DOHH2 (cell line): Measurements from ENCODE around the gene ACADSB.

Experiments used
- H3F3A ChIP-seq: fragments of 200-600 bp; sonication (generic), shearing (Covaris generic); 2 replicates; pipeline ENCODE4 v1.6.0; 2016; ENCODE audit warnings: antibody characterized with exemption, mild to moderate bottlenecking; ENCODE audit not compliant: control insufficient read depth, insufficient read depth
- H3K27ac ChIP-seq: fragments of 200-600 bp; sonication (generic); 2 replicates; pipeline ENCODE4 v1.5.1; 2014; ENCODE audit warnings: low read depth, mild to moderate bottlenecking, low read length, moderate library complexity
- H3K27me3 ChIP-seq: fragments of 200-600 bp; sonication (generic); 2 replicates; pipeline ENCODE4 v1.6.1; 2014; ENCODE audit warnings: mild to moderate bottlenecking, low read length, mixed read lengths; ENCODE audit not compliant: control insufficient read depth
- H3K36me3 ChIP-seq: fragments of 200-600 bp; sonication (generic); 2 replicates; pipeline ENCODE4 v1.6.1; 2014; ENCODE audit warnings: mild to moderate bottlenecking, low read length, moderate library complexity, mixed read lengths; ENCODE audit not compliant: control insufficient read depth
- H3K4me1 ChIP-seq: fragments of 200-600 bp; sonication (generic); 2 replicates; pipeline ENCODE4 v1.6.1; 2014; ENCODE audit warnings: mild to moderate bottlenecking, low read length, mixed read lengths; ENCODE audit not compliant: control insufficient read depth
- H3K4me2 ChIP-seq: fragments of 200-600 bp; sonication (generic); 2 replicates; pipeline ENCODE4 v1.6.0; 2014; ENCODE audit warnings: mild to moderate bottlenecking, low read length, moderate library complexity
- H3K4me3 ChIP-seq: fragments of 200-600 bp; sonication (generic); 2 replicates; pipeline ENCODE4 v1.5.1; 2014; ENCODE audit warnings: mild to moderate bottlenecking, low read length, mixed read lengths
- H3K79me2 ChIP-seq: fragments of 200-600 bp; sonication (generic); 2 replicates; pipeline ENCODE4 v1.6.1; 2014; ENCODE audit warnings: mild to moderate bottlenecking, low read length, mixed read lengths; ENCODE audit not compliant: control insufficient read depth
- H3K9me2 ChIP-seq: fragments of 200-600 bp; sonication (generic); replicated peaks from 2 replicates; pipeline ENCODE4 v1.6.1; 2014; ENCODE audit warnings: mild to moderate bottlenecking, low read length, mixed read lengths; ENCODE audit not compliant: control insufficient read depth
- H3K9me3 ChIP-seq: fragments of 200-600 bp; sonication (generic); 2 replicates; pipeline ENCODE4 v1.6.1; 2014; ENCODE audit warnings: antibody characterized with exemption, low read length, mixed read lengths; ENCODE audit not compliant: control insufficient read depth, insufficient read depth
- H4K20me1 ChIP-seq: fragments of 200-600 bp; sonication (generic); 2 replicates; pipeline ENCODE4 v1.6.0; 2014; ENCODE audit warnings: low read depth, mild to moderate bottlenecking, antibody characterized with exemption, low read length, moderate library complexity; ENCODE audit not compliant: control insufficient read depth, insufficient read depth
- CTCF ChIP-seq: fragments of 200-600 bp; sonication (generic); IDR thresholded peaks from one replicate; pipeline ENCODE4 v1.5.1; 2014; ENCODE audit warnings: antibody characterized with exemption, mild to moderate bottlenecking, low read depth, low read length; ENCODE audit not compliant: poor library complexity, severe bottlenecking
- EZH2phosphoT487 ChIP-seq: fragments of 200-600 bp; sonication (generic); IDR thresholded peaks from 2 replicates; pipeline ENCODE4 v1.6.1; 2017; ENCODE audit warnings: borderline replicate concordance, mild to moderate bottlenecking, antibody characterized with exemption, low read length, moderate library complexity, mixed read lengths

ACADSB gene

DNA sequence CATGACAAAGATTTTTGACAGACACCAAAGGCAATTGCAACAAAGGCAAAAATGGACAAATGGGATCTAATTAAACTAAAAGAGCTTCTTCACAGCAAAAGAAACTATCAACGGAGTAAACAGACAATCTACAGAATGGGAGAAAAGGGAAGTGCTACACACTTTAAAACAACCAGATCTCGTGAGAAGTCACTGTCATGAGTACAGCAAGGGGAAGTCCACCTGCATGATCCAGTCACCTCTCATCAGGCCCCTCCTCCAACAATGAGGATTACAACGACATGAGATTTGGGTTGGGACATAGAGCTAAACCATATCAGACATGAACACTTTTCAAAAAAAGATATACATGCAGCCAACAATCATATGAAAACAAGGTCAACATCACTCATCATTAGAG lies 40.1 kb upstream of the ACADSB start:
- TF ChIP-seq EZH2phosphoT487 (no peak), CTCF (no peak)
- no peak overlapping the region for H3K27ac ChIP-seq
- H3K4me2 ChIP-seq: no peak overlapping the region
- no peaks in the 10 kb centered on the region for H3K27me3 ChIP-seq
- no peaks in the 10 kb centered on the region for H3K36me3 ChIP-seq
- H3K9me2 ChIP-seq: no peaks in the 10 kb centered on the region
- no peak overlapping the region for H3K4me3 ChIP-seq
- H3K9me3 ChIP-seq: no peaks in the 10 kb centered on the region
- no peaks in the 10 kb centered on the region for H4K20me1 ChIP-seq
- H3F3A ChIP-seq: no peaks in the 10 kb centered on the region
- H3K79me2 ChIP-seq: no peaks in the 10 kb centered on the region
- H3K4me1 ChIP-seq: no peaks in the 10 kb centered on the region

GRCh38 chr10:122974023-122974422 lies 34.8 kb upstream of the ACADSB start:
- Histone ChIP-seq H3K36me3 (no peaks in the 10 kb centered on the region), H3K4me2 (no peak overlapping the region), H3K4me3 (no peak overlapping the region), H4K20me1 (no peaks in the 10 kb centered on the region), H3K4me1 (peaks cover 9% of the 10 kb centered on the region), H3K27me3 (no peaks in the 10 kb centered on the region), H3F3A (no peaks in the 10 kb centered on the region), H3K79me2 (no peaks in the 10 kb centered on the region), H3K27ac (no peak overlapping the region), H3K9me3 (no peaks in the 10 kb centered on the region), H3K9me2 (no peaks in the 10 kb centered on the region)
- TF ChIP-seq EZH2phosphoT487: no peak
- no peak for TF ChIP-seq CTCF

DNA sequence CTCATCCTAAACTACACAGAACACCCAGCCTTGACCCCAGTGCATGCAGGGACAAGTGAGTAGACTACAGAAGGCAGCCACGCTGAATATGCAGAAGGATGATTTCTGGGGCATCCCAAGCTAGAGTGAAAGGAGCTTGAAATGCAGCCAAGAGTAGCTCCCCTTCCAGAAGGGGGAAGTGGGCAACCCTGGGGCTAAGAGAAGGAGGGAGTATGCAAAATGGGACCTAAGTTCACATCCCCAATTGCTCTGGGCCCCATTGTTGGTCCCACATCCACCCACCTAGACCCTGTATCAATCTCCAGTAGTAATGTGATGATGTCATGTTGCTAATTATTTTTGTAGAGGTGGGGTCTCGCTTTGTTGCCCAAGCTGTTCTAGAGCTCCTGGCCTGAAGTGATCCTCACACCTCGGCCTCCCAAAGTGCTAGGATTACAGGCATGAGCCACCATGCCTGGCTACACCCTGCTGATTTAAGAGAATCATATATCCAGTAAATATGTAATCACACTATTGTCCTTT lies 34.2 kb upstream of the ACADSB start:
- H3K4me2 ChIP-seq: no peak overlapping the region
- no peaks in the 10 kb centered on the region for H3F3A ChIP-seq
- H3K27me3 ChIP-seq: no peaks in the 10 kb centered on the region
- H3K9me3 ChIP-seq: no peaks in the 10 kb centered on the region
- H3K4me1 ChIP-seq: peaks cover 9% of the 10 kb centered on the region
- no peaks in the 10 kb centered on the region for H3K9me2 ChIP-seq
- no peaks in the 10 kb centered on the region for H3K79me2 ChIP-seq
- no peaks in the 10 kb centered on the region for H3K36me3 ChIP-seq
- no peak overlapping the region for H3K4me3 ChIP-seq
- H3K27ac ChIP-seq: no peak overlapping the region
- no peak for TF ChIP-seq EZH2phosphoT487
- no peak for TF ChIP-seq CTCF
- H4K20me1 ChIP-seq: no peaks in the 10 kb centered on the region
